Daoy (cell line): Measurements from ENCODE around the gene S100A13. TPM values are rescaled to one million over a fixed set of nuclear protein-coding genes. Genes with fewer than 3 reads are reported as not detected.
"Not testable (repeated sequence)": the region's sequence is repeated elsewhere in the genome, so short reads cannot be mapped to it uniquely, and the experiment has no call there.

Experiments used
- DNase-seq: peaks from one replicate; pipeline ENCODE4 v3.0.0-alpha.2; 2015; ENCODE audit warnings: low read depth
- total RNA-seq: library from RNA; depleted of rRNA; stranded (reverse); fragments of >200 nt; shearing (Covaris generic); gene quantifications from 2 replicates; pipeline ENCODE4 v1.2.3, GENCODE V29; 2014

Gene S100A13
- total RNA-seq, 1 experiment from 2014 or later: 126 TPM

DNA sequence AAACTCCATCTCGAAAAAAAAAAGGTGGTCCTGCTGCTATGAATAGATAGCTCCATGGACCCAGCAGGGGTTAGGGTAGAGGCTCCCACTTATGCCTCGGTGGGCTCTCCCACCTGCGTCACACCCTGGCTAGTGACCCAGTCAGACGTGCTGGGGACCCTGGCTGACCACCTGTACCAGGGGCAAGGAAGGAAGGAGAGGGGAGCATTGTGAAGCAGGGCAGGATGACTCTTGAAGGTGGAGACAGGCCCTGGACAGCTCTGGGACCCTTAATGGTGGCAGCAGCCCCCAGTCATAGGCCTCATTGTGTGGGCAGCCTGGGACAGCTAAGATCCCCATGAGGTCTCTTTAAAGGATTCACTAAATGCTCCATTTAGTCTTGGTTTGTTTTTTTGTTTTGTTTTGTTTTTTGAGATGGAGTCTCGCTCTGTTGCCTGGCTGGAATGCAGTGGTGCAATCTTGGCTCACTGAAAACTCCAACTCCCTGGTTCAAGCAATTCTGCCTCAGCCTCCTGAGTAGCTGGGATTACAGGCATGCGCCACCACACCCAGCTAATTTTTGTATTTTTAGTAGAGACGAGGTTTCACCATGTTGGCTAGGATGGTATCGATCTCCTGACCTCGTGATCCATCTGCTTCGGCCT, 20.8 kb upstream of the S100A13 start:
- no peak for DNase-seq

DNA sequence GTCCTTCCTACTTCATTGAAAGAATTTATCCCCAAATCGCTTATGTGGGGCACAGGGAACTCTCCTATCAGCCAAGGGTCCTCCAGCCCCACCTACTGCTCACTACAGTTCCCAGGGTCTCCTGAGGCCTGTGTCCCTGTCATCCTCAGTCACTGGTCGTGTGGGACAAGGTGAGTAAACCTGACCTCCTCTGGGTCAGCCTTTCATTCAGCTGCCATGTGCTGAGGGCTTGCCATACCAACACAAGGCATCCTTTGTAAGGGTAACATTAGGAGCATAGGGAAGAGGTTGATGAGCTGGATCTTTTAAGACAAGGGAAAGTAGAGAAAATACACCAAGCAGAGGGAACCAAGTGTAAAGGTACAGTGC, 20.0 kb upstream of the S100A13 start:
- DNase-seq: no peak

- no peak for DNase-seq
Observed at GRCh38 chr1:153646672-153647345, 19.5 kb upstream of the S100A13 start.

DNA sequence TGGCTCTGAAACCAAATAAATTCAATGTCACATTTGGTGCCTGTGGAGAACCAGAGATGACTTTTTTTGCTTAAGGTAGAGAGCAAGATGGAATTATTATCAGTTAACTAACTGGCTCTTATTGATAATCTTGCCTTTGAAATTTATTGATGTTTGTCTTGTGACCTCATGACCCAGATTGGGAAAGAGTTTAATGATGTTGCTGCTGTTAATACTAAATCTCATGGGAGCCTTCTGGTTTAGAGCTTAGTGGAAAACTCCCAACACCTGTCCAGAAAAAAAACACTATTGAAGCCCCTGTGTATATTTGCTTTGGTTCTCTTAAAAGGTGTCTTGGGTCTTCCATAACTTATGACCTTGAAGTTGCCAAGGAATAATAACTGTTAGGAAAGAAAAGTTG, 16.5 kb upstream of the S100A13 start:
- DNase-seq: no peak

DNA sequence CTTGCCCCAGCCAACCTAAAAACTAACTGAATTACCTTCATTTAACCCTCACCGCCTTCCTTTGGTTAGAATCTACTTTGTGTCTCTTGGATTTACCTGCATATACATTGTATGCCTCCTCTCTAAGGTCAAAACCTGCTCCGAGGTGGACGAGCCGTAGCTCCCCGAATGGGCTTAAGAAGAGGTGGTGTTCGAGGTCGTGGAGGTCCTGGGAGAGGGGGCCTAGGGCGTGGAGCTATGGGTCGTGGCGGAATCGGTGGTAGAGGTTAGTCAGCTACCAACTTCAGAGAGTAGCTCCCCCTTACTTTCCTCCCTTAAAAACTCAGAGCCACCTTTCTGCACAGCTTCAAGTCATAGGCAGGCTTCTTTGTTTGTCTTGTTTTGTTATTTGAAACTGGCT, 15.8 kb upstream of the S100A13 start:
- no peak for DNase-seq

GRCh38 chr1:153642161-153642560, 14.9 kb upstream of the S100A13 start:
- DNase-seq: no peak

DNA sequence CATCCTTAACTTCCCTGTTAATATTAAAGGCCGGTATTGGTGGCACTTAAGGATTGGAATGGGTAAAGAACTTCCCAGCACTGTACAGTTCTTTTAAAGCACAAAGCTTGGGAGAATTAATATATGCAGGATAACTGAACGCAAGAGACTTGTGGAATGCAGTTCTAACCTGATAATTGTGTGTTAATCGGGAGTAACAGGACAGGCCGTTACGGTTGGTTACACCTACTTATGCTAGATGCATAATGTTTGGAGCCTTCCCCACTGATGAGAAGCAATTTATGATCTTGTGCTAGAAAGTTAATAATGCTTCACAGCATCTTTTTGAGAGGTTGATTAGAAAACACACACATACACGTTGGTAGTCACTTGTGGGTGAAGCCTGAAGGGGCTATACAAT, 13.6 kb upstream of the S100A13 start:
- no peak for DNase-seq

DNA sequence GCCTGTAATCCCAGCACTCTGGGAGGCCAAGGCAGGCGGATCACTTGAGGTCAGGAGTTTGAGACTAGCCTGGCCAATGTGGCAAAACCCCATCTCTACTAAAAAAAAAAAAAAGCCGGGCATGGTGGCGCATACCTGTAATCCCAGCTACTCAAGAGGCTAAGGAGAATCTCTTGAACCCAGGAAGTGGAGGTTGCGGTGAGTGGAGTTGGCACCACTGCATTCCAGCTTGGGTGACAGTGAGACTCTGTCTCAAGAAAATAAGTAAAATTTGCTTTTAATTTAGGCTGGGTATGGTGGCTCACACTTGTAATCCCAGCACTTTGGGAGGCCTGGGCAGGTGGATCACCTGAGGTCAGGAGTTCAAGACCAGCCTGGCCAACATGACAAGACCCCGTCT, 12.9 kb upstream of the S100A13 start:
- not testable (repeated sequence) for DNase-seq

- DNase-seq: no peak
Observed at GRCh38 chr1:153639280-153639679, 12.0 kb upstream of the S100A13 start.

- no peak for DNase-seq
Observed at GRCh38 chr1:153638261-153638660, 11.0 kb upstream of the S100A13 start.

- no peak for DNase-seq
Observed at GRCh38 chr1:153636312-153636711, 9.0 kb upstream of the S100A13 start.

DNA sequence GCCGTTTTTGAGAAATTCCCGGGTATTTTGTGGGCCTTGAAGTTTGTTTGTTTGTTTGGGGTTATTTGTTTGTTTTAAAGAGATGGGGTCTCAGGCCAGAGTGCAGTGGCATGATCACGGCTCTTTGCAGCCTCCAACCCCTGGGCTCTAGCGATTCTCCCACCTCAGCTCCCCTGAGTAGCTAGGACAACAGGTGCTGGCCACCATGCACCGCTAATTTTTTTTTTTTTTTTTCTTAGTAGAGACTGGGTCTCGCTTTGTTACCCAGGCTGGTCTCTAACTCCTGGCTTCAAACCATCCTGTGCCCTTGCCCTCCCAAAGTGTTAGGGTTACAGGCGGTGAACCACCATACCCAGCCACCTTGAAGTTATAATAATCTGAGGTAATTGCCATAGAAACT, 8.6 kb upstream of the S100A13 start:
- DNase-seq: no peak

GRCh38 chr1:153633754-153634665, 6.7 kb upstream of the S100A13 start, which contains the start of gene CHTOP:
TSS of gene CHTOP (plus strand) at chr1:153634066. CDS start at chr1:153636589, 2,523 bp downstream.
- DNase-seq: peak; percentile 99

GRCh38 chr1:153633161-153633753, 6.0 kb upstream of the S100A13 start:
- DNase-seq: no peak

GRCh38 chr1:153631047-153632022, 4.0 kb upstream of the S100A13 start:
- DNase-seq: no peak

DNA sequence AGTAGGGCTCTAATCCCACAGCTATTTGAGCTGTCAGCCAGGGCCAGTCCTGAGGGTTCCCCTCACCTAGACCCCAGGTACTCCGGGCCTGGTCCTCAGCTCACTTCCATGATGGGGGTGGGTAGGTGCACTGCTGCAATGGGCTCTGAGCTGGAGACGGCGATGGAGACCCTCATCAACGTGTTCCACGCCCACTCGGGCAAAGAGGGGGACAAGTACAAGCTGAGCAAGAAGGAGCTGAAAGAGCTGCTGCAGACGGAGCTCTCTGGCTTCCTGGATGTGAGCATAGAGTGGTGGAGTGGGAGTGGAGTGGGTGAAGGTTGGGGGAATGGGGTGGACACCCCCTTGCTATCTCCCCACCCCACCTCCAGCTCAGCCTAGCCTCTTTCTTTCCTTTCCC, 3.1 kb upstream of the S100A13 start:
- DNase-seq: no peak

DNA sequence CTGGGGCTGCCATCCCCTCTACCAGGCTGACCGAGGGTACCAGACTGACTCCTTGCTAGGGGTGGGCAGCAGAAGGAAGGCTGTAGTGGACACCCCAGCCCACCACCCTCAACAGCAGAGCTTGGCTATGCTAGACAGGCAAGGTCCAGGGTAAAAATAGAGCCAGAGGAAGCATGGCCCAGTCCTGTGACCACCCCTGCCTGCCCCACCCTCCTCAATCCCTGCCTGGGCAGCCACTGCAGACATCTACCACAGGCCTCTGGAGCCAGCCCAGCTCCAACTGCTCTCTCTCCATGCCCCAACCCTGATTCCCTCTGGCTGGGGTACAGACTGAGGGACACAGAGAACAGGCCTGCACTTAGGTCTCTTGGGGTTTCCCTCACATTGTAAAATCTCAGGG, 2.7 kb upstream of the S100A13 start:
- DNase-seq: no peak

- DNase-seq: no peak
Observed at GRCh38 chr1:153629343-153629665, 2.0 kb upstream of the S100A13 start.

DNA sequence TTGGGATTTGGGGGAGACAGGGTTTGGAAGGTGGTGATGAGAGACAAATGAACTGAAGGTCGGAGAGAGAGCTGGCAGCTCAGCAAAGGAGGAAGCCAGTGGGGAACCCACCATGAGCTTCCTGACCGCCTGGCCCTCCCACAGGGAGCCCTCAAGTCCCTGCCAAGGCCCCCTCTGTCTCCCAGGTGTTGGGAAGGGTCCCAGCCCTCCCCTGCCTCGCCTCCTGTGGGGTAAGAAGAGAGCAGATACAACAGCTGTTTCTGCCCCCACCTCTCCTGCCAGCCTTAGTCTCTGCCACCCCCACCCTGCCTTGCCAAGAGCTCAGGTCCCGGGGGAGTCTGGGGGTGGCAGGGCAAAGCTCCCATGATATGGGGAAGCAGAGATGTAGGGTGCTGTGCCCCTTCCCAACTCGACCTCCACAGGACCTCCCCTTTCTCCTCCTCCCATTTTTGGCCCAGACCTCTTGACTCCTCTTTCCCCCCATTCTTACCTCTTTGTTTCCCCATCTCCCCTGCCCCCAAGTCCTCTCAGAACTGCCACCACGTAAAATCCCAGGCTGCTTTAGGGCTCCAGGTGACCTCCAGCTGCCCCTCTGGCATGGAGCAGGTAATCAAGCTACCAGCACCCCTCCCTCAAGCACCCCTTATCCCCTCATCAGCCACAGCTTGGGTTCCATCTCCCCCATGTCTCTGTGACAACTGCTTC, 1.5 kb upstream of the S100A13 start:
- DNase-seq: no peak
